Fibroblast of skin of left biceps (primary cell): ENCODE data around the gene TLR6.

Experiments
- DNase-seq, 2 experiments: peaks; one replicate each; pipeline ENCODE4 v3.0.0-alpha.2; 2013; ENCODE audit warnings: low read depth in 2 of 2

TLR6 gene

DNA sequence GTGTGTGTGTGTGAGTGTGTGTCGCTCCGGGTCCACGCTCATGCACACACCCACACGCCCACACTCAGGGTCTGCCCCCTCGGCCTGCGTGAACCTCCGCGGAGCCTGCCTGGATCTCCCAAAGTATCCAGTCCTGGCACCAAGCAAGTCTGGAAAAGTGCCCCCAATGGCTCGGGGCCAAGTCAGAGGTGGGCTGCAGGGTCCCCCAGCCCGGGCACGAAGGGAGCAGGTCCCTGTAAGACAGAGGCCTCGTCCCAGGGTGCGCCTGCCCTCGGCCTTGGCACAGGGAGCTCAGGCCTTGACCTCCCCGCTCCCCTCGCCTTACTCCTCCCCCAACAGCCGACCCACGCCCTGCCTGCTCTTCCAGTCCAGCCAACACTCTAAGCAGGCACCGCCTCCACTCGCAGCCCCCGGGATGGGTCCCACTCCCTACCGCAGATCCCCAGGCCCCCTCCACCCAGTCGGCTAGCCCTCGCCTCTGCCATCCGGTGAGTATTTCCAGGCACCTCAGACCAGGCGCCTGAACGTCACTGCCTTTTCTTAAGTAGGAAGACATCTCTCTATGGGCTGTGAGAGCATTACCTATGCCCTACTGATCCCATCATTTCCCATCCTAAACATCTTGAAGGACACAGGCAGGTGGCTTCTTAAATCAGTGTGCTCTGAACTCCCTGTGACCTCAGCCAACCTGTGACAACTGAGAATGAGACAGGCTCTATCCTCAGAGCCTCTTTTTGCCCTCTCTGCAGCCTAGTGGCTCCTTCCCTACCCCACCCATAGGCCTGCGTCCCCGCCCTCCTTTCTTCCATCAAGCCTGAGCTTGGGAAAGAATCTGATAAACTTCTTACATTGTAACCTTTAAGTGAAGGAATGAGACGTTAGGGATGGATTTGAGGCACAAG, 11.7 kb upstream of the TLR6 start:
- no peak for DNase-seq

DNA sequence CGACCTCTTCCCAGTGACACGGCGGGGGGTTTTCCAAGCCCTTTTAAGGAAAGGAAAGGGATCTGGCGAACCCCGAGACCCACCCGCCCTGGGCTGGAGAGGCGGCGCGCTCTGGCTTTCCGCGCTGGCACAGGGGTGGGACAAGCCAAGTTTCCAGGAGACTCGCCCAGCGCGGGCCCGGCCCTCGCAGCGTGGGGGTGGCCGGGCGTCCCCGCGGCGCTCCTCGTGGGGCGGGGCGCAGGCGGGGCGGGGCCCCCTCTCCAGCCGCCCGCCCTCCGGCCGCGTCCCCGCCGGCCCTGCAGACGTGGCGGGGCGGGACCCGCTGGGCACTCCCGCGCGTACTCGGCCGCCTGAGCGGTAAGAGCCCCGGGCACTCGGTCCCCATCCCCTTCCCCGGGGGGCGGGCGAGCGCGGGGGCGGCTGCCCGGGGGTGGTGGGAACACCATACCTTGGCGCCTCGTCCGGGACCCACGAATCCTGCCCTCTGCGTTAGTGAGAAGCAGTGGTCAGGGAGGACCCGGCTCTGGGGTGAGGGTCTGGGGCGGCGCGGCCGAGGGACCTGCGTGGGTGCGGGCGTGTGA, 11.0 kb upstream of the TLR6 start, which contains the start of gene FAM114A1:
FAM114A1 (plus strand) TSS at position 329 of the 581 bp plus-strand sequence. CDS start 10,273 bp downstream, outside the sequence.
- peak; percentile 65 to 69 for DNase-seq

DNA sequence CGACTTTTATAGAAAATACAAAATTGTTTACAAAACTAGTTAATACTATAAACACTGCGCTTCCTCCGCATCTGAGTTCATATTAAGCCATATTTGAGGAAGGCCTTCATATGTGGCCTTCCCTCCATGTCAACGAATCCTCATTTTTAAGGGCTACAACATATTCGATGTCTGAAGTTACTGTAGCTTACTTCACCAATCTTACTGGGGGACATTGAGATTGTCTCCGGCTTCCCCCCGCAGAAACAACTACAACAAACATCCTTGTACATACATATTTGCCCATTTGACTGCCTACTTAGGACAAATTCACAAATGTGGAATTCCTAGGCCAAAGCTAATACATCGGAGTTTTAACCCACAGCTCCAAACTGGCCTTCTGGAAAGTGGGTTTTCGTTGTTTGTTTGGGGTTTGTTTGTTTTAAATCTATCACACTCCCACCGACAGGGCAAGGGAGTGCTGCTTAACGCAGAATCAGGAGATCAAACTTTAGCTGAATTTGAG, 10.4 kb upstream of the TLR6 start:
- no peak for DNase-seq

DNA sequence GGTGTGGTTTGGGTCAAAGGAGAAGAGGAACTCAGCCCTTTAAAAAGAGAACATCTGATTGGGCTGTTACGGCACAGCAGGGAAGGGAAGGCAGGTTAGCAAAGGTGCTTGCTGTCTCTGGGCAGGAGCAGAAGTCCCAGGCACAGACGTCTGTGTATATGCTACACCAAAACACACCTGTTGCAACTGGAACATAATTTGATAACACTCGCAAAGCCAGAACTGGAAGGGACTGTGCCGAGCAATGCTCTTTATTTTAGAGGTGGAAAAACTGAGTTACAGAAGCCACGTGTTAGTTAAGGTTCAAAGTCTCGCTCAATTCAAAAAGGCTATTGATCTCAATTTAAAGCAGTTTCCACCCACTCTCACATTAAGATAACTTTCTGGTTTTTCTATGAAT, 8.8 kb upstream of the TLR6 start:
- no peak for DNase-seq

DNA sequence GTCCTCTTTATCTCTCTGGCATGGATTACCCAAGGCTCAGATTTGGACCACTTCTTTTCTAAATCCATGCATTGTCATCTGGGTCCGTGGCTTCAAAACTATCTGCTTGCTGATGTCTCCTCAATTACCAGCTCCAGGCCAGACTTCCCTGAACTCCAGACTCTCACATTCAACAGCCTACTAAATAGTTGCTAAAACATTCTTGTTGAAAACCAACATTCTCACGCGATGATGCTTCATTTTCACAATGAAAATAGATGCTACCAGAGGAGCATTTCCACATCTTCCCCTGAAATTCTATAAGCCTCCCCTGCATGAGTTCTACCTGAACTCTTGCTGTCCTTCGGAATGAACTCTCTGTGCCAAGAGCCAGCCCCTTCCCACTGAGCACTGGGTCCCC, 5.2 kb upstream of the TLR6 start:
- DNase-seq = no peak

DNA sequence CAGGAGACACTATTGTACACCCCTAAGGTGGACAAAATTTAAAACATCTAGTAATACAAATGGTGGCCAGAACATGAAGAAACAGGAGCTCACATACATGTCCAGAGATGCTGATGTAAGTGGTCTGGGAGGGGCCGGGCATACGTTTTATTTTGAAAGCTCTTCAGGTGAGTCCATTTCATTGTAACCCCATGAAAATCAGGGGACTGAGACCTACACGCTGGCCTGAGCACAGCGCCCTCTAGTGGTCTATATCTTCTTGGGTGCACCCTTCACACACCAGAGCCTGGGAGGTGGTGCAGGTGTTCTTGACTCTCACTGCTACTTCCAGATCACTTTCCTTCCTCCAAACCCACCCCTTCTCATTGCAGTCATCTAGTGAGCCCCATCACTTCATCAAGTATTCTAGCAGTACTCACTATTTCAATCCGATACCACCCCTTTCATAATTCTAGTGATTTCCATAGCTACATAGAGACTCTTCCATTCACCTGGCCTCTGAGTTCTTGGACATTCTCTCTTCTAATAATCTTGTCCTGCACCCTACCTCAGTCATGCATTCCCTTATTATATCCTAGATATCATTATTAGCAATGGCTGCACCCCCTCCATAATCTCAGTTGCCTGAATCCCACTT, 4.3 kb upstream of the TLR6 start:
- DNase-seq = no peak

DNA sequence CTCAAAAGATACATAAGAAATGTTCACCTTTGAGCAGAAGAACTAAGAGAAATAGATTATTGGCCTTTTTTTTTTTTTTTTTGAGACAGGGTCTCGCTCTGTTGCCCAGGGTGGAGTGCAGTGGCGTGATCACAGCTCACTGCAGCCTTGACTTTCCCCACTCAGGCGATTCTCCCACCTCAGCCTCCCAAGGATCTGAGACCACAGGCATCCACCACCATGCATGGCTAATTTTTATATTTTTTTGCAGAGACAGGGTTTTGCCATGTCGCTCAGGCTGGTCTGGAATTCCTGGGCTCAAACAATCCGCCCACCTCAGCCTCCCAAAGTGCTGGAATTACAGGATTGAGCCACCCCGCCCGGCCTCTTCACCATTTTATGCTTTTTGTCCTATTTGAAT, 2.9 kb upstream of the TLR6 start:
- DNase-seq = no peak

DNA sequence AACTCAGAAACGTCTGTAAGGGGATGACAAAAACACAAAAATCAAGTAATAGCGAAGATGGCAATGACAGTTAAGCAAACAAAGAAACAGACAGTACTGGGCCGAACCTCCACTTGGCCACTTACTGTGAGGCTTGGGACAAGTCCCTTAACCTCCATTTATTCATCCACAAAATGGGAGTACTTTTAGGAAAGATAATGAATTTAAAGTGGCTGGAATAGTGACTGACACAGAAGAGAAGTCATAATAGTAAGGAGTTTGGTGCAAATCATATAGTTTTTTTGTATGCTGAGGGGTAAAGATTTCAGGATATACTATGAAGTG, 1.4 kb upstream of the TLR6 start:
- no peak for DNase-seq

DNA sequence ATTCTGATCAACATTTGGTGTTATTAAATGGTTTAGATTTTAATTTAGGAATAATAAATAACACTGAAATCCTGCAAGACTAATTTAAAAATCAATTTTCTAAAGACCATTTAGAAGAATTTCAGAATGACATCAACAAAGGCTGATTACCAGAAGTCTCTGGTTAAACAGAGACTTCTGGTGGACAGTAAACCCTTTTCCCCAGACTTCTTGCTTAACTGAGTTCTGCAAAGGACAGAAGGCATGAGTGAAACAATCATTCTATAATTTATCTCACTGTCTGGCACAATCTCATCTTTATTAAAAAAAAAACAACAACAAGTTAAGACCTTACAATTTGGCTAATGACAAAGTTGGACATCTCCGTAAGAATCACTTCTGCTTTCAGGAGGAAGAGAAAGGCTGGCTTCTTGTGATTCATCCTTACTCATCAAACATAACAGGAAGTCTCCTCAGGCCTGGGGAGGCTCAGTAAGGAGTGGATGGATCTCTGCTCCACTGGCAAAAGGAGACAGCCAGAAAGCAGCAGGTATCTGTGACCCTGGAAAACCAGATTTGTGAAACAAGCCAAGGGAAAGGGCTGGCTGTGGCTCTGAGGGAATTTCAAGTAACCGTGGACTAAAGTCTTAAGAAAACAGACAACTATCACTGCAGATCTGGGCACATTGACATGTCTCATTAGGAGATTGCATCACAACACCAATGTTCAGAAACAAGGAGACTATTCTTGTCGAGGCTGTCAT, 908 bp upstream of the TLR6 start:
- peak; percentile 58 to 61 for DNase-seq

DNA sequence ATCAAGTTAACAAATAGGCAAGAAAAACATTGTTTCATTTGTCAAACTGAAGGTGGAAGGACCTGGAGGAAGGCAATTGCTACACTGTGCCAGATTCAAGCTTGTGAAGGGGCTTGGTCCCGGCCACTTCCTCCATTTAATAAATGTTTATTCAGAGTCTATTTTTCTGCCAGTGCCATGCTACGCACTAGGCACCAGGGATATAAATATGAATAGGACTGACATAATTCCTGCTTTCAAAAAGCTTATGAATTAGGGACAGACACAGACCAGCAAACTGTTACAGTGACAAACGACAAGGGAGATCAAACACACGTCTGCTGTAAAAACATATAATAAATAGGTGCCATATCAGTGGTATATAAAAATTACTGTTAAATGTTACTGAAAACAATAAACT, 571 bp downstream of the TLR6 start:
- DNase-seq = no peak

DNA sequence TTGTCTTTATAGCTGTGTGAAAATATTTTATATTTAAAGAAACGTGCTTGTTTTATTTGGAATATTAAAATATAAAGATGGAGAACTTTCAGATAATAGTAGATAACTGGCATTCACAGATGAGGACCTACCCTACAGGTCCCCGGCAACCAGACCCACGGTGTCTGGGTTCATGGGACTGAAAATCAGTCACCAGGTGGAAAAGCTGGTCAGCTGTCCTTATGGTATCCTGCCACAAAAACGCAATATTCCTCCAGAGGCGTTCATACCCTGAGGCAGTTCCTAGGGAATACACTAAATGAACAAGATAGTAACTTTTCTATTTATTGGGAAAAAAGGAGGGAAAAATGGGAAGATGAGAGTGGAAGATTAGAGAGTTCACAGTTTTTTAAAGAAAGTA, 1.2 kb downstream of the TLR6 start:
- DNase-seq = no peak

DNA sequence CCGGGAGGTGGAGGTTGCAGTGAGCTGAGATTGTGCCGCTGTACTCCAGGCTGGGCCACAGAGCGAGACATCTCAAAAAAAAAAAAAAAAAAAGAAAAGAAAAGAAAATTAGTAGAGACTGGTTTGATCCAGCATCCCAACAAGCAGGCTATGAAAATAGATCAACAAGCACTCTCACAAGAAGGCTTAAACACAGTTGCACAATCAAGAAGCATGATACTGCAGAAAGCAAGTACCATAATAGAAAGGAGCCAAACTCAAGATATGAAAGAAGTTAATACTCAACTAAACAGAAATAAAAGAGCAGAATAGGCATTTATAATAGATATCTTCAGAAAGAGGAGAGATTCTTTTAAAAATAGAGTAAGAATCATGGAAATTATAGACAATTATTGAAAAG, 10.6 kb downstream of the TLR6 start:
- no peak for DNase-seq

DNA sequence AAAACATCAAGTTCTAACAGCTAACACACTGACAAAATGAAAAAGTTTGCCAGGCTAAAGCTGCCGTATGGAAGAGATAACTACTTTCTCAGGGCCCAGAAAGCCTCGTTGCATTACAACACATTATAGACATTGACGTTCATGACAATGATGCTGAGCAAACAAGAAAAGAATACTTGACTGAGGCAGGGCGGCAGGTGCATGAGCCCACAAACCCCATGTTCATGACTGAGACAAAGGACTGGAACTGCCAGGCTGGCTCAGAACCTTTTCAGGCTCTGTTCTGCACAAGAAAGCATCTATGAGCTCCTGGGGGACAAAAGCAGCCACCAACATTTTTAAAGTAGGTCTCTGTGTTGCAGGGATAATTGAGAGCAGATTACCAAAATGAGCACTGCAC, 13.6 kb downstream of the TLR6 start:
- DNase-seq = no peak

DNA sequence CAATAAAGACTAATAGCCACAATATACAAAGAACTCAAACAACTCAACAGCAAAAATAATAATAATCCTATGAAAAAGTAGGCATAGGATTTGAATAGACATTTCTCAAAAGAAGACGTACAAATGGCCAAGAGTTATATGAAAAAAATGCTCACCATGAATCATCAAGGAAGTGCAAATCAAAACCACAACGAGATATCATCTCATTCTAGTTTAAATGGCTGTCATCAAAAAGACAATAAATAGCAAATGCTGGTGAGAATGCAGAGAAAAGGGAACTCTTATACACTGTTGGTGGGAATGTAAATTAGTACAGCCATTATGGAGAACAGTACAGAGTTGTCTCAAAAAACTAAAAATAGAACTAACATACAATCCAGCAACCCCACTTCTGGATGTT, 18.8 kb downstream of the TLR6 start:
- DNase-seq = peak; percentile 27 to 44

DNA sequence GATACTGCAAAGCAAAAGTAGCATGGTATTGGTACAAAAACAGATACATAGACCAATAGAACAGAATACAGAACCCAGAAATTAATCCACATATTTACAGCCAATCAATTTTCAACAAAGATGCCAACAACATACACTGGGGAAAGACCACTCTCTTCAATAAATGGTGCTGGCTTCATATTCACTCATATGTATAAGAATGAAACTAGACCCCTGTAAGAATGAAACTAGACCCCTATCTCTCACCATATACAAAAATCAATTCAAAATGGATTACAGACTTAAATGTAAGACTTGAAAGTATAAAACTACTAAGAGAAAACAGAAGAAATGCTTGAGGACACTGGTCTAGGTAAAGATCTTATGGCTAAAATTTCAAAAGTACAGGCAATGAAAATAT, 19.3 kb downstream of the TLR6 start:
- DNase-seq = no peak

DNA sequence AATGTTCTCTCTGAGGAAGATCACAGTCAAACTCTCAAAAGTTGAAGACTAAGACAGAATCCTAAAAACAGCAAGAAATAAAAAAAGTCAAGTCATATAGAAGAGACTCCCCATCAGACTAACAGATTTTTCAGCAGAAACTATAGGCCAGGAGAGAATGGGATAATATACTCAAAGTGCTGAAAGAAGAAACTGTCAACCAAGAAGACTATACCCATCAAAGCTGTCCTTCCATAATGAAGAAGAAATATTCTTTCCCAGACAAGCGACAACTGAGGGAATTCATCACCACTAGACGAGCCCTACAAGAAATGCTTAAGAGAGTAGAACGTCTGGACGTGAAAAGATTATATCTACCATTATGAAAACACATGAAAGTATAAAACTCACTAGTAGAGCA, 22.0 kb downstream of the TLR6 start:
- DNase-seq = no peak

DNA sequence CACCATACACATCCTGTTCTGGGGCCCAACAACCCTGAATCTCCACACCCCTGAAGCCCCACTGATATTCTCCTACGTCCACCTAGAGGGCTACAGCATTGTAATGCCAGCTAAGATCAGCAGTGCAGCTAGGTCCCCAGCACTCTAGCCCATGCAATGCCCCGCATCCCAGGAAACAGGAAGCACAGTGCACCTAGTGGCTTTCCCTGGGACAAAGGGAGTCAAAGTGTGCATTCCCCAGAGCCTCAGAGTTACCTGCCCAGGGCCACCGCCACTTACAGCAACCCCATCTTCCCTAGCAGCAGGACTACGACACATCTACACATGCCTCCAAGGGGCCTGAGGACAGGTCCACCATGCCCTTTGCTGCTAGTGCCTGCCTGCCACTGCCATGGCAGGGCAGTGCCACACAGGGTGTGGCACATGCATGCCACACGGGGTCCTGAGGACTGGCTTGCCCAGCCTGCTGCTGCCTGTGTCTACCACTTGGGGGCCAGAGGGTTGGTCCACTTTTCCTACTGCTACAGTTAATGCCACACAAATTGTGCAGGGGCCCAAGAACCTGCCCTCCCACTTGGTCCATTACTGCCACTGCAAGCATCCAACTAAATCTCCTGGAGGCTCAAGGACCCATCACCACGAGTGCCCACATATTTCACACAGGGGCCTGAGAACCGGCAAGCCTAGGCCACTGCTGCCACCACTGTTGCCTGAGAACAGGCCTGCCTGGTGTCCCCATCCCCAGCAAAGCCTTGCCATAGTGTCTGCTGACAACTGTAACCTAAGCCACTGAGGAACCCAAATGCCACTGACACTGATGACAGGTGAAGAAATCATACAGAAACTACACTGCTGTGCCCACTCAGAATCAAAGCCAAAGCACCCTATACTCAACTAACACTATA, 23.7 kb downstream of the TLR6 start:
- DNase-seq = no peak

DNA sequence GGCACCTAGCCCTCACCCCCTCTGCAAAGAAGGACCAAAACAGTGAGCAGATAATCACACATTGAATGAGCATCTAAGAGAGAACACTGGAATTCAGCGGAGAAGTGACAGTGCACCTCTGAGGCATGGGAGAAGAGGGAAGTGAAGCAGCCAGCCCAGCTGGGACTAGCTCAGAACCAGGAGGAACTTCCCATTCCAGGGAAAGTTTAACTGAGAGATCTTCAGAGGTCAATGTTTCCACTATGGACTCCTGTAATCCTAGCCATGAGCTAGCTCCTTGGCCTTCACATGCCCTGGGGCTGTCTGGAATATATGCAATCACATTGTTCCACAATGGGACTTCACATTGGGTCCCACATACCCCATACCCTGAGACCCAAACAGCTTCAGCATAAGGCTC, 24.4 kb downstream of the TLR6 start:
- no peak for DNase-seq

DNA sequence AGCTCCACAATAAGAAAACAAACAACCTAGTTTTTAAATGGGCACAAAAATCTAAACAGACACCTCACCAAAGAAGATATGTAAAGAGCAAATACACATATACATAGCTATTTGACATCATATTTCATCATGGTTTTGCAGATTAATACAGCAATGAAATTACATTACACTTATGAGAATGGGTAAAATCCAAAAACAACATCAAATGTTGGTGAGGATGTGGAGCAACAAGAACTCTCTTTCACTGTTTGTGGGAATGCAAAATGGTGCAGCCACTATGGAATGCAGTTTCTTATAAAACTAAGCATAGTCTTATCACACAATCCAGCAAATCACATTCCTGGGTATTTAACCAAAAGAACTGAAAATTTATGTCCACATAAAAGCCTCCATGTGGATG, 25.0 kb downstream of the TLR6 start:
- DNase-seq = no peak

DNA sequence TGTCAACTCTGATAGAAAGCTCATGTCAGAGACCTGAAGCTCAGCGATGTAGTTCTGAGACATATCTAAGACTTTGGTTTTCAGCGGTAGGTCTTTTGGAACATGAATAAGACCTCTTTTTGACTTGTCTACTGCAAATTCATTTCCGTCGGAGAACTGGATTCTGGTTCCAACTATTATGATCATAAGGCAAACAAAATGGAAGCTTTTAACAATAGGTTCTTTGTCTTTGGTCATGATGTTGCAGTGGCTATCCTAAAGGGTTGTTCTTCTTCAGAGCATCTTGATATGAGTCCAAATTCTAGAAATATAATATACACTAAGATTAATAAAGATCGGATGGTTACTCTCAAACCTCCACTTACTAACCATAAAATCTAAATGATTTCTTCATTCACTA, 27.4 kb downstream of the TLR6 start:
- no peak for DNase-seq

DNA sequence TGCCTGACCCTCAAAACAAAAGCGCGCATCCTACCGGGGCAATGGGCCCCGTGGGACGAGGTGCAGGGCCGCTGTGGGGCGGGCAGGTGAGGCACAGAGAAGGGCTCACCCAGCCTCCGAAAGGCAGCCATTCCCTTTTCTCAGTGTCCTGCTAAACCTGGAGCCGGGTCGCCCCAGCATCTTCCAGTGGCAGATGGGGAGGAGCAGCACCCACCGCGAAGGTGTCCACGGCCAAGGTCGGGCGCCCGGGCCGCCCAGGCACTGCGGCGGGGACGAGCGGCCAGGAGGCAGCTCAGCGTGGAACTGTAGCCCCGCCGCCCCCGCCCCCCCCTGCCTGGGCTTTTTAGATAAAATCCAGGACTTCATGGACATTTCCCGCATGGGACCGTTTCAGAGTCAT, 32.9 kb downstream of the TLR6 start:
- no peak for DNase-seq
